Keratinocyte (primary cell): ENCODE results near the gene ATP6V1E1. TPM values are rescaled to one million over a fixed set of nuclear protein-coding genes. Genes with fewer than 3 reads are reported as not detected.

Experiments used
- DNase-seq: peaks from one replicate; pipeline ENCODE4 v3.0.0-alpha.2; 2011; ENCODE audit warnings: low read depth, missing footprints, low spot score
- FAIRE-seq: peaks from 2 replicates; lab custom pipeline; 2011; peaks lifted over from hg19 to GRCh38; lab: Jason Lieb, UNC
- H2AFZ ChIP-seq: 2 replicates; pipeline ENCODE4 v1.6.0; 2012; ENCODE audit warnings: low read length, control low read depth, inconsistent platforms; ENCODE audit not compliant: control insufficient read depth
- H3K27ac ChIP-seq: 2 replicates; pipeline ENCODE4 v1.5.1; 2011; ENCODE audit warnings: low read length; ENCODE audit not compliant: control insufficient read depth, insufficient read depth
- H3K27me3 ChIP-seq: 3 replicates; pipeline ENCODE4 v1.6.0; 2011; ENCODE audit warnings: low read length; ENCODE audit not compliant: control insufficient read depth, insufficient read depth; ENCODE audit errors: extremely low read depth
- H3K36me3 ChIP-seq, 2 experiments: 2 replicates in 1 of 2; 3 replicates in 1 of 2; pipeline ENCODE4 v1.5.1; 2011; ENCODE audit warnings: low read length in 2 of 2, mild to moderate bottlenecking in 1 of 2; ENCODE audit not compliant: control insufficient read depth in 2 of 2, insufficient read depth in 2 of 2; ENCODE audit errors: extremely low read depth in 1 of 2
- H3K4me1 ChIP-seq: 3 replicates; pipeline ENCODE4 v1.5.1; 2011; ENCODE audit warnings: low read length; ENCODE audit not compliant: control insufficient read depth, insufficient read depth; ENCODE audit errors: extremely low read depth
- H3K4me2 ChIP-seq: 3 replicates; pipeline ENCODE4 v1.6.0; 2011; ENCODE audit warnings: low read depth, low read length; ENCODE audit not compliant: control insufficient read depth, insufficient read depth; ENCODE audit errors: extremely low read depth
- H3K4me3 ChIP-seq, 3 experiments: fragments of 200-600 bp in 1 of 3; sonication (generic) in 1 of 3; 2 replicates in 2 of 3; 3 replicates in 1 of 3; pipeline ENCODE4 v1.5.1; 2011 to 2016; ENCODE audit warnings: low read length in 3 of 3, mild to moderate bottlenecking in 3 of 3, control low read depth in 2 of 3, inconsistent platforms in 1 of 3, low read depth in 1 of 3, mixed read lengths in 1 of 3, mixed run types in 1 of 3, moderate library complexity in 1 of 3; ENCODE audit not compliant: control insufficient read depth in 2 of 3, insufficient read depth in 2 of 3; ENCODE audit errors: extremely low read depth in 1 of 3
- H3K79me2 ChIP-seq: 2 replicates; pipeline ENCODE4 v1.6.0; 2012; ENCODE audit warnings: low read length; ENCODE audit not compliant: control insufficient read depth, insufficient read depth
- H3K9ac ChIP-seq: 3 replicates; pipeline ENCODE4 v1.6.0; 2011; ENCODE audit warnings: low read length; ENCODE audit not compliant: control insufficient read depth, insufficient read depth; ENCODE audit errors: extremely low read depth
- H3K9me1 ChIP-seq: 3 replicates; pipeline ENCODE4 v1.6.0; 2011; ENCODE audit warnings: low read length; ENCODE audit not compliant: control insufficient read depth, insufficient read depth; ENCODE audit errors: extremely low read depth
- H3K9me3 ChIP-seq: 2 replicates; pipeline ENCODE4 v1.5.1; 2012; ENCODE audit warnings: low read depth, low read length; ENCODE audit not compliant: control insufficient read depth
- H4K20me1 ChIP-seq: 3 replicates; pipeline ENCODE4 v1.6.0; 2011; ENCODE audit warnings: low read length; ENCODE audit not compliant: control insufficient read depth, insufficient read depth; ENCODE audit errors: extremely low read depth
- CTCF ChIP-seq, 3 experiments: IDR thresholded peaks in 1 of 3; conservative IDR thresholded peaks in 1 of 3; optimal IDR thresholded peaks in 1 of 3; 2 replicates in 2 of 3; 3 replicates in 1 of 3; pipeline versions ENCODE3 to v1.5.1; 2011; ENCODE audit warnings: low read length in 3 of 3, mild to moderate bottlenecking in 3 of 3, moderate library complexity in 2 of 3, control low read depth in 1 of 3, inconsistent platforms in 1 of 3; ENCODE audit not compliant: insufficient read depth in 2 of 3; ENCODE audit errors: extremely low read depth in 1 of 3
- EZH2 ChIP-seq: IDR thresholded peaks from one replicate; pipeline ENCODE4 v1.6.1; 2012; ENCODE audit warnings: inconsistent platforms, mild to moderate bottlenecking, low read length, moderate library complexity
- dilution Hi-C: fragments of 300-500 bp; cut with MboI; formaldehyde crosslinking; loops from one replicate; pipeline ENCODE4 v1.7.0; 2020; ENCODE audit warnings: low sequenced_read_pairs; ENCODE audit not compliant: extremely low pct_ligation_motif_present
- polyA plus RNA-seq, 5 experiments: library from polyadenylated mRNA; depleted of rRNA in 3 of 5; stranded (reverse) in 3 of 5; stranded (forward) in 1 of 5; unstranded in 1 of 5; fragments of >200 nt; gene quantifications; 1 replicate in 1 of 5; 2 replicates in 3 of 5; 3 replicates in 1 of 5; pipeline versions ENCODE4 v1.2.1 to v1.2.3, GENCODE V29; 2011 to 2012; ENCODE audit warnings: missing spikeins in 2 of 5, low read depth in 1 of 5, low replicate concordance in 1 of 5

Gene ATP6V1E1
- polyA plus RNA-seq, 1 donor (not counting 4 experiments of a cell fraction or from before 2014, with no cell fraction given), result 227 TPM

- dilution Hi-C loops, result no loop called here
- FAIRE-seq (no peak), DNase-seq (no peak)
Observed at GRCh38 chr22:17631076-17631565, 2.6 kb upstream of the ATP6V1E1 start.

GRCh38 chr22:17629641-17630040 lies 1.1 kb upstream of the ATP6V1E1 start:
- TF ChIP-seq EZH2, result no peak
- no peak for TF ChIP-seq CTCF (optimal IDR thresholded peaks at IDR 0.05 in 1 of 3, IDR thresholded peaks at IDR 0.05 in 1 of 3, conservative IDR thresholded peaks at IDR 0.05 in 1 of 3; ENCODE audit: extremely low read depth in 1 of 3, insufficient read depth in 2 of 3, low read length in 3 of 3)
- FAIRE-seq, result no peak
- Histone ChIP-seq H3K27me3 (no peaks in the 10 kb centered on the region), H3K27ac (peak overlapping the region; percentile 98), H3K4me1 (peaks cover 34% of the 10 kb centered on the region), H3K4me3 (peak overlapping the region in 2 of 3 experiments; percentile 95 to 97), H3K4me2 (peak overlapping the region; percentile 75), H3K36me3 (no peaks in the 10 kb centered on the region), H4K20me1 (no peaks in the 10 kb centered on the region), H2AFZ (no peak overlapping the region), H3K79me2 (peaks cover 36% of the 10 kb centered on the region), H3K9me1 (no peaks in the 10 kb centered on the region), H3K9ac (peak overlapping the region; percentile 99), H3K9me3 (no peaks in the 10 kb centered on the region)
- DNase-seq, result no peak
- dilution Hi-C loops, result no loop called here

More at GRCh38 chr22:17631076-17631565, 2.6 kb upstream of the ATP6V1E1 start:
- Histone ChIP-seq H4K20me1 (no peaks in the 10 kb centered on the region), H2AFZ (no peak overlapping the region), H3K9me3 (no peaks in the 10 kb centered on the region), H3K4me1 (peaks cover 34% of the 10 kb centered on the region), H3K27ac (peak overlapping the region; percentile 8), H3K36me3 (no peaks in the 10 kb centered on the region), H3K27me3 (no peaks in the 10 kb centered on the region), H3K9ac (no peak overlapping the region), H3K4me3 (no peak overlapping the region), H3K4me2 (no peak overlapping the region), H3K79me2 (peaks cover 22% of the 10 kb centered on the region), H3K9me1 (no peaks in the 10 kb centered on the region)
- TF ChIP-seq EZH2 (no peak), CTCF (optimal IDR thresholded peaks at IDR 0.05 in 1 of 3, IDR thresholded peaks at IDR 0.05 in 1 of 3, conservative IDR thresholded peaks at IDR 0.05 in 1 of 3; ENCODE audit: extremely low read depth in 1 of 3, insufficient read depth in 2 of 3, low read length in 3 of 3) (no peak)
